ENCODE data around the gene DHRS13. TPM values are rescaled to one million over a fixed set of nuclear protein-coding genes. Genes with fewer than 3 reads are reported as not detected.

The DHRS13 gene
- total and polyA plus RNA-seq, 2 donors (not counting 1 experiment from before 2014, with no cell fraction given): 2.6 to 7.8 TPM

GRCh38 chr17:28944343-28944742 is 41.5 kb upstream of the DHRS13 start:
- Histone ChIP-seq H3K9me3 (ENCODE audit: control insufficient read depth, insufficient read depth, low read depth, low read length) (no peaks in the 10 kb centered on the region), H3K79me2 (ENCODE audit: control insufficient read depth, insufficient read depth, low read length) (peaks cover 95% of the 10 kb centered on the region), H3K4me3 (replicated peaks in 1 of 4; ENCODE audit: control extremely low read depth in 1 of 4, insufficient read depth in 1 of 4, low read depth in 3 of 4, low read length in 4 of 4) (no peak overlapping the region), H3K36me3 (ENCODE audit: control insufficient read depth, insufficient read depth, low read length) (no peaks in the 10 kb centered on the region), H3K27ac (ENCODE audit: insufficient read depth, low read length) (no peak overlapping the region), H3K9ac (ENCODE audit: insufficient read depth, low read length) (no peak overlapping the region), H2AFZ (ENCODE audit: low read length) (no peak overlapping the region), H4K20me1 (ENCODE audit: control insufficient read depth, extremely low read depth, insufficient read depth, low read length) (no peaks in the 10 kb centered on the region), H3K27me3 (ENCODE audit: control insufficient read depth, insufficient read depth, low read length) (no peaks in the 10 kb centered on the region), H3K4me2 (ENCODE audit: extremely low read depth, insufficient read depth, low read length) (no peak overlapping the region), H3K4me1 (ENCODE audit: control insufficient read depth, extremely low read depth, insufficient read depth, low read length) (peaks cover 7% of the 10 kb centered on the region)
- TF ChIP-seq EZH2 (IDR thresholded peaks at IDR 0.05; ENCODE audit: low read length, missing control alignments) (no peak), CTCF (conservative IDR thresholded peaks at IDR 0.05 in 1 of 2, IDR thresholded peaks at IDR 0.05 in 1 of 2; ENCODE audit: low read depth in 1 of 2, low read length in 2 of 2) (no peak)
- DNase-seq (ENCODE audit: low read depth in 2 of 2): no peak

- no peaks in the 10 kb centered on the region for H3K36me3 ChIP-seq (ENCODE audit: control insufficient read depth, insufficient read depth, low read length)
- H3K27me3 ChIP-seq (ENCODE audit: control insufficient read depth, insufficient read depth, low read length): no peaks in the 10 kb centered on the region
- no peak overlapping the region for H3K4me3 ChIP-seq (replicated peaks in 1 of 4; ENCODE audit: control extremely low read depth in 1 of 4, insufficient read depth in 1 of 4, low read depth in 3 of 4, low read length in 4 of 4)
- H3K27ac ChIP-seq (ENCODE audit: insufficient read depth, low read length): no peak overlapping the region
- H2AFZ ChIP-seq (ENCODE audit: low read length): no peak overlapping the region
- no peaks in the 10 kb centered on the region for H3K9me3 ChIP-seq (ENCODE audit: control insufficient read depth, insufficient read depth, low read depth, low read length)
- H3K79me2 ChIP-seq (ENCODE audit: control insufficient read depth, insufficient read depth, low read length): peaks cover 94% of the 10 kb centered on the region
- no peak for DNase-seq (ENCODE audit: low read depth in 2 of 2)
- H4K20me1 ChIP-seq (ENCODE audit: control insufficient read depth, extremely low read depth, insufficient read depth, low read length): no peaks in the 10 kb centered on the region
- H3K9ac ChIP-seq (ENCODE audit: insufficient read depth, low read length): no peak overlapping the region
- peaks cover 8% of the 10 kb centered on the region for H3K4me1 ChIP-seq (ENCODE audit: control insufficient read depth, extremely low read depth, insufficient read depth, low read length)
- no peak for TF ChIP-seq CTCF (conservative IDR thresholded peaks at IDR 0.05 in 1 of 2, IDR thresholded peaks at IDR 0.05 in 1 of 2; ENCODE audit: low read depth in 1 of 2, low read length in 2 of 2)
- TF ChIP-seq EZH2 (IDR thresholded peaks at IDR 0.05; ENCODE audit: low read length, missing control alignments): no peak
- no peak overlapping the region for H3K4me2 ChIP-seq (ENCODE audit: extremely low read depth, insufficient read depth, low read length)
These were observed 40.0 kb upstream of the DHRS13 start for GRCh38 chr17:28942925-28943324.

- Histone ChIP-seq H3K79me2 (ENCODE audit: control insufficient read depth, insufficient read depth, low read length) (peaks cover 91% of the 10 kb centered on the region), H3K9me3 (ENCODE audit: control insufficient read depth, insufficient read depth, low read depth, low read length) (no peaks in the 10 kb centered on the region), H3K4me1 (ENCODE audit: control insufficient read depth, extremely low read depth, insufficient read depth, low read length) (peaks cover 2% of the 10 kb centered on the region), H3K4me3 (replicated peaks in 1 of 4; ENCODE audit: control extremely low read depth in 1 of 4, insufficient read depth in 1 of 4, low read depth in 3 of 4, low read length in 4 of 4) (no peak overlapping the region), H2AFZ (ENCODE audit: low read length) (no peak overlapping the region), H3K4me2 (ENCODE audit: extremely low read depth, insufficient read depth, low read length) (no peak overlapping the region), H3K9ac (ENCODE audit: insufficient read depth, low read length) (no peak overlapping the region), H3K36me3 (ENCODE audit: control insufficient read depth, insufficient read depth, low read length) (no peaks in the 10 kb centered on the region), H3K27ac (ENCODE audit: insufficient read depth, low read length) (no peak overlapping the region), H4K20me1 (ENCODE audit: control insufficient read depth, extremely low read depth, insufficient read depth, low read length) (no peaks in the 10 kb centered on the region), H3K27me3 (ENCODE audit: control insufficient read depth, insufficient read depth, low read length) (no peaks in the 10 kb centered on the region)
- no peak for TF ChIP-seq CTCF (conservative IDR thresholded peaks at IDR 0.05 in 1 of 2, IDR thresholded peaks at IDR 0.05 in 1 of 2; ENCODE audit: low read depth in 1 of 2, low read length in 2 of 2)
- TF ChIP-seq EZH2 (IDR thresholded peaks at IDR 0.05; ENCODE audit: low read length, missing control alignments): no peak
- DNase-seq (ENCODE audit: low read depth in 2 of 2): no peak
These were observed 38.4 kb upstream of the DHRS13 start for GRCh38 chr17:28941251-28941650.

Data from fibroblast of lung (primary cell).